Activated B cell treated with CpG ODN at 0.5 μM for 24 hours (primary cell): ENCODE measurements around the gene MSL3B.

Source experiments
- ATAC-seq: fragments of 200-7000 bp; cut with Tn5 transposase; one replicate; pipeline ENCODE4 v1.10.0; 2021; ENCODE audit warnings: low read depth, mild to moderate bottlenecking, moderate library complexity
- CTCF ChIA-PET: fragments of 350-600 bp; sonication (Branson Sonifier 250); formaldehyde crosslinking; loops from one replicate; lab custom pipeline; 2021; ENCODE audit warnings: antibody characterized with exemption; lab: Charles Lee
- POLR2A ChIA-PET: fragments of 350-600 bp; sonication (Branson Sonifier 250); formaldehyde crosslinking; loops from one replicate; lab custom pipeline; 2021; ENCODE audit warnings: antibody characterized with exemption; lab: Charles Lee
- DNase-seq: peaks from one replicate; pipeline ENCODE4 v3.0.0; 2022
- H3K27ac Mint-ChIP-seq: one replicate; pipeline ENCODE4 v1.8.0; 2020; ENCODE audit warnings: mixed read lengths
- H3K27me3 Mint-ChIP-seq: one replicate; pipeline ENCODE4 v1.8.0; 2021; ENCODE audit warnings: mixed read lengths
- H3K36me3 Mint-ChIP-seq: one replicate; pipeline ENCODE4 v1.8.0; 2021; ENCODE audit warnings: low read depth, mixed read lengths
- H3K4me1 Mint-ChIP-seq: one replicate; pipeline ENCODE4 v1.8.0; 2021; ENCODE audit warnings: mixed read lengths
- H3K4me3 Mint-ChIP-seq: one replicate; pipeline ENCODE4 v1.8.0; 2020; ENCODE audit warnings: mild to moderate bottlenecking, mixed read lengths
- H3K9me3 Mint-ChIP-seq: one replicate; pipeline ENCODE4 v1.8.0; 2020; ENCODE audit warnings: mixed read lengths
- CTCF ChIP-seq: fragments of 200-600 bp; IDR thresholded peaks from one replicate; pipeline ENCODE4 v1.8.0; 2022; ENCODE audit warnings: antibody characterized with exemption, mild to moderate bottlenecking
- intact Hi-C: fragments of 100-400 bp; cut with micrococcal nuclease; formaldehyde crosslinking; loops from one replicate; pipeline ENCODE4 v1.15.1; 2024

MSL3B gene

GRCh38 chr2:233819884-233820773 lies 48.1 kb downstream of the MSL3B start:
- no peak overlapping the region for H3K27ac Mint-ChIP-seq
- no peak for TF ChIP-seq CTCF
- ATAC-seq (no peak), DNase-seq (no peak)
- intact Hi-C loops = no loop called here
- H3K4me3 Mint-ChIP-seq = no peak overlapping the region
- peaks cover 17% of the 10 kb centered on the region for H3K27me3 Mint-ChIP-seq
- H3K9me3 Mint-ChIP-seq = no peaks in the 10 kb centered on the region
- ChIA-PET CTCF (no interaction called here), POLR2A (no interaction called here)
- no peaks in the 10 kb centered on the region for H3K4me1 Mint-ChIP-seq
- no peaks in the 10 kb centered on the region for H3K36me3 Mint-ChIP-seq

- no peak for TF ChIP-seq CTCF
- H3K9me3 Mint-ChIP-seq = no peaks in the 10 kb centered on the region
- ATAC-seq (no peak), DNase-seq (no peak)
- no peaks in the 10 kb centered on the region for H3K36me3 Mint-ChIP-seq
- POLR2A ChIA-PET = no interaction called here
- intact Hi-C loops = no loop called here
- no peak overlapping the region for H3K4me3 Mint-ChIP-seq
- H3K27ac Mint-ChIP-seq = no peak overlapping the region
- CTCF ChIA-PET = no interaction called here
- no peaks in the 10 kb centered on the region for H3K4me1 Mint-ChIP-seq
- peaks cover 20% of the 10 kb centered on the region for H3K27me3 Mint-ChIP-seq
Measured at GRCh38 chr2:233818639-233819621, 49.3 kb downstream of the MSL3B start.

- no peaks in the 10 kb centered on the region for H3K36me3 Mint-ChIP-seq
- ATAC-seq (no peak), DNase-seq (no peak)
- no peaks in the 10 kb centered on the region for H3K4me1 Mint-ChIP-seq
- CTCF ChIA-PET = no interaction called here
- intact Hi-C loops = no loop called here
- no peak overlapping the region for H3K4me3 Mint-ChIP-seq
- no peak for TF ChIP-seq CTCF
- POLR2A ChIA-PET = no interaction called here
- H3K9me3 Mint-ChIP-seq = no peaks in the 10 kb centered on the region
- H3K27me3 Mint-ChIP-seq = peaks cover 20% of the 10 kb centered on the region
- no peak overlapping the region for H3K27ac Mint-ChIP-seq
Measured at GRCh38 chr2:233817995-233818638, 50.1 kb downstream of the MSL3B start.

- Mint-ChIP-seq H3K4me3 (no peak overlapping the region), H3K9me3 (no peaks in the 10 kb centered on the region), H3K36me3 (no peaks in the 10 kb centered on the region), H3K4me1 (no peaks in the 10 kb centered on the region), H3K27ac (no peak overlapping the region), H3K27me3 (peaks cover 20% of the 10 kb centered on the region)
- intact Hi-C loops = no loop called here
- ChIA-PET POLR2A (no interaction called here), CTCF (no interaction called here)
- DNase-seq = no peak
- TF ChIP-seq CTCF = no peak
- no peak for ATAC-seq
Measured at GRCh38 chr2:233817361-233817911, 50.8 kb downstream of the MSL3B start.
